H1 (cell line): Measurements from ENCODE around the gene ACSL3. TPM values are rescaled to one million over a fixed set of nuclear protein-coding genes. Genes with fewer than 3 reads are reported as not detected.

Experiments used
- CTCF ChIA-PET: fragments of 300-600 bp; sonication (Branson Sonifier 250); formaldehyde crosslinking; loops from one replicate; lab custom pipeline; 2021; ENCODE audit not compliant: partially characterized antibody; lab: Charles Lee
- POLR2A ChIA-PET: fragments of 300-600 bp; sonication (Branson Sonifier 250); formaldehyde crosslinking; loops from one replicate; lab custom pipeline; 2021; ENCODE audit warnings: inconsistent platforms; ENCODE audit not compliant: partially characterized antibody; lab: Charles Lee
- DNase-seq, 2 experiments: peaks; one replicate each; pipeline versions ENCODE4 v3.0.0 to v3.0.0-alpha.2; 2010 to 2022; ENCODE audit warnings: low spot score in 2 of 2, low read depth in 1 of 2, mixed read lengths in 1 of 2
- FAIRE-seq: peaks from 2 replicates; lab custom pipeline; 2011; peaks lifted over from hg19 to GRCh38; lab: Jason Lieb, UNC
- H2AFZ ChIP-seq: 2 replicates; pipeline ENCODE4 v1.8.1; 2012; ENCODE audit warnings: low read length, inconsistent platforms
- H2AK5ac ChIP-seq: 2 replicates; pipeline ENCODE4 v1.6.1; 2013; ENCODE audit warnings: low read depth, low read length
- H2BK120ac ChIP-seq: replicated peaks from 2 replicates; pipeline ENCODE3; 2013; ENCODE audit warnings: low read depth, low read length, inconsistent platforms
- H2BK12ac ChIP-seq: 2 replicates; pipeline ENCODE4 v1.6.1; 2013; ENCODE audit warnings: low read depth, low read length
- H2BK15ac ChIP-seq: 2 replicates; pipeline ENCODE4 v1.6.1; 2013; ENCODE audit warnings: low read length
- H2BK20ac ChIP-seq: 2 replicates; pipeline ENCODE4 v1.6.1; 2013; ENCODE audit warnings: low read length
- H2BK5ac ChIP-seq: 2 replicates; pipeline ENCODE4 v1.6.1; 2013; ENCODE audit warnings: low read depth, low read length
- H3K14ac ChIP-seq: 2 replicates; pipeline ENCODE4 v1.6.1; 2013; ENCODE audit warnings: inconsistent platforms; ENCODE audit not compliant: insufficient read length
- H3K18ac ChIP-seq: 2 replicates; pipeline ENCODE4 v1.6.1; 2013; ENCODE audit warnings: low read length; ENCODE audit errors: extremely low read depth
- H3K23ac ChIP-seq: 2 replicates; pipeline ENCODE4 v1.6.1; 2013; ENCODE audit warnings: inconsistent platforms; ENCODE audit not compliant: insufficient read length
- H3K23me2 ChIP-seq: 2 replicates; pipeline ENCODE4 v1.6.1; 2013; ENCODE audit warnings: low read depth, low read length
- H3K27ac ChIP-seq: 2 replicates; pipeline ENCODE4 v1.6.1; 2011; ENCODE audit warnings: low read depth, low read length, inconsistent platforms
- H3K27me3 ChIP-seq, 4 experiments: replicated peaks in 1 of 4; 1 replicate in 1 of 4; 2 replicates in 3 of 4; pipeline versions ENCODE4 v1.6.1 to v1.8.1; 2011 to 2013; ENCODE audit warnings: low read length in 3 of 4, mild to moderate bottlenecking in 3 of 4, inconsistent platforms in 2 of 4, mixed read lengths in 2 of 4, moderate library complexity in 1 of 4; ENCODE audit not compliant: control insufficient read depth in 3 of 4, insufficient read depth in 3 of 4; ENCODE audit errors: extremely low read depth in 1 of 4
- H3K36me3 ChIP-seq, 4 experiments: 2 replicates each; pipeline versions ENCODE4 v1.6.1 to v1.8.1; 2011 to 2013; ENCODE audit warnings: mild to moderate bottlenecking in 4 of 4, low read length in 3 of 4, moderate library complexity in 2 of 4, control low read depth in 1 of 4, inconsistent platforms in 1 of 4; ENCODE audit not compliant: insufficient read depth in 4 of 4, control insufficient read depth in 2 of 4
- H3K4ac ChIP-seq: replicated peaks from 2 replicates; pipeline ENCODE3; 2013; ENCODE audit warnings: low read length, low read depth, mixed read lengths, inconsistent platforms; ENCODE audit not compliant: insufficient read length
- H3K4me1 ChIP-seq, 4 experiments: replicated peaks in 1 of 4; 1 replicate in 1 of 4; 2 replicates in 3 of 4; pipeline versions ENCODE4 v1.6.1 to v1.8.1; 2011 to 2013; ENCODE audit warnings: low read length in 3 of 4, inconsistent platforms in 2 of 4, mixed read lengths in 1 of 4; ENCODE audit not compliant: insufficient read depth in 4 of 4, control insufficient read depth in 3 of 4
- H3K4me2 ChIP-seq, 2 experiments: 2 replicates each; pipeline versions ENCODE4 v1.6.1 to v1.8.1; 2011 to 2013; ENCODE audit warnings: low read depth in 2 of 2, low read length in 2 of 2, control low read depth in 1 of 2, inconsistent platforms in 1 of 2, mild to moderate bottlenecking in 1 of 2; ENCODE audit not compliant: insufficient read depth in 1 of 2
- H3K4me3 ChIP-seq, 4 experiments: fragments of 200-600, 300-600 bp in 1 of 4; sonication (generic), shearing (Covaris generic), sonication (Bioruptor Twin) in 1 of 4; 2 replicates each; pipeline versions ENCODE4 v1.5.1 to v1.8.1; 2011 to 2016; ENCODE audit warnings: low read length in 4 of 4, low read depth in 3 of 4, control low read depth in 2 of 4, inconsistent platforms in 2 of 4, mild to moderate bottlenecking in 2 of 4, mixed read lengths in 1 of 4, moderate library complexity in 1 of 4; ENCODE audit not compliant: insufficient read depth in 2 of 4; ENCODE audit errors: extremely low read depth in 1 of 4
- H3K56ac ChIP-seq: replicated peaks from 2 replicates; pipeline ENCODE3; 2013; ENCODE audit warnings: low read depth, mild to moderate bottlenecking, mixed read lengths, low read length, inconsistent platforms; ENCODE audit not compliant: insufficient read length
- H3K79me1 ChIP-seq: 2 replicates; pipeline ENCODE4 v1.6.1; 2013; ENCODE audit warnings: low read depth, low read length, control low read depth
- H3K79me2 ChIP-seq, 2 experiments: 2 replicates each; pipeline versions ENCODE4 v1.6.1 to v1.8.1; 2012 to 2013; ENCODE audit warnings: low read length in 2 of 2, mild to moderate bottlenecking in 2 of 2, inconsistent platforms in 1 of 2; ENCODE audit not compliant: insufficient read depth in 2 of 2, control insufficient read depth in 1 of 2
- H3K9ac ChIP-seq, 4 experiments: replicated peaks in 1 of 4; 1 replicate in 1 of 4; 2 replicates in 3 of 4; pipeline versions ENCODE4 v1.6.1 to v1.8.1; 2011 to 2013; ENCODE audit warnings: low read depth in 3 of 4, low read length in 3 of 4, control low read depth in 2 of 4, mild to moderate bottlenecking in 2 of 4, moderate library complexity in 2 of 4, inconsistent platforms in 1 of 4; ENCODE audit errors: extremely low read depth in 1 of 4
- H3K9me3 ChIP-seq, 2 experiments: 2 replicates each; pipeline versions ENCODE4 v1.6.1 to v1.8.1; 2012 to 2013; ENCODE audit warnings: mild to moderate bottlenecking in 2 of 2, moderate library complexity in 2 of 2, control low read depth in 1 of 2, inconsistent platforms in 1 of 2, low read depth in 1 of 2, low read length in 1 of 2, mixed read lengths in 1 of 2; ENCODE audit not compliant: insufficient read depth in 2 of 2
- H4K20me1 ChIP-seq, 2 experiments: replicated peaks in 1 of 2; 2 replicates each; pipeline versions ENCODE3 to v1.8.1; 2011 to 2013; ENCODE audit warnings: inconsistent platforms in 2 of 2, low read length in 2 of 2, mild to moderate bottlenecking in 1 of 2; ENCODE audit not compliant: insufficient read depth in 2 of 2, control insufficient read depth in 1 of 2
- H4K5ac ChIP-seq: 2 replicates; pipeline ENCODE4 v1.6.1; 2013; ENCODE audit warnings: low read length, low read depth, mixed read lengths, inconsistent platforms; ENCODE audit not compliant: insufficient read length
- H4K8ac ChIP-seq: 2 replicates; pipeline ENCODE4 v1.8.0; 2013; ENCODE audit warnings: mild to moderate bottlenecking, moderate library complexity, low read length, inconsistent platforms; ENCODE audit not compliant: insufficient read depth; ENCODE audit errors: extremely low read depth
- H4K91ac ChIP-seq: replicated peaks from 2 replicates; pipeline ENCODE3; 2013; ENCODE audit warnings: low read length, mixed read lengths, inconsistent platforms; ENCODE audit not compliant: insufficient read length
- BCL11A ChIP-seq, 2 experiments: IDR thresholded peaks; one replicate each; pipeline ENCODE4 v1.6.1; 2011; ENCODE audit warnings: low read depth in 2 of 2, low read length in 2 of 2, mild to moderate bottlenecking in 2 of 2
- CBX5 ChIP-seq: fragments of 300-800, 300-1000 bp; sonication (generic); IDR thresholded peaks from 2 replicates; pipeline ENCODE4 v1.7.1; 2016; ENCODE audit warnings: antibody characterized with exemption, low read length, low read depth
- CEBPB ChIP-seq: IDR thresholded peaks from 2 replicates; pipeline ENCODE4 v1.6.1; 2012; ENCODE audit warnings: low read depth, low read length
- GTF2F1 ChIP-seq: IDR thresholded peaks from 2 replicates; pipeline ENCODE4 v1.6.1; 2012; ENCODE audit warnings: low read depth, low read length, improper control_type of control experiment, borderline replicate concordance
- JUN ChIP-seq: IDR thresholded peaks from 2 replicates; pipeline ENCODE4 v1.6.1; 2011; ENCODE audit warnings: low read depth, mild to moderate bottlenecking, improper control_type of control experiment, low read length
- JUND ChIP-seq: IDR thresholded peaks from 2 replicates; pipeline ENCODE4 v1.6.1; 2011; ENCODE audit warnings: mild to moderate bottlenecking, improper control_type of control experiment, low read length
- MAX ChIP-seq: IDR thresholded peaks from 2 replicates; pipeline ENCODE4 v1.6.1; 2012; ENCODE audit warnings: inconsistent platforms
- POLR2AphosphoS5 ChIP-seq: IDR thresholded peaks from 2 replicates; pipeline ENCODE4 v1.6.1; 2011; ENCODE audit warnings: low read depth, low read length
- RAD21 ChIP-seq, 2 experiments: IDR thresholded peaks in 1 of 2; conservative IDR thresholded peaks in 1 of 2; 2 replicates each; pipeline ENCODE4 v1.6.1; 2011; ENCODE audit warnings: low read depth in 2 of 2, low read length in 2 of 2, improper control_type of control experiment in 1 of 2, inconsistent platforms in 1 of 2, mild to moderate bottlenecking in 1 of 2, moderate library complexity in 1 of 2
- RBBP5 ChIP-seq: IDR thresholded peaks from 2 replicates; pipeline ENCODE4 v1.7.1; 2012; ENCODE audit warnings: low read depth, mild to moderate bottlenecking, inconsistent platforms, low read length, moderate library complexity, borderline replicate concordance
- SP1 ChIP-seq: IDR thresholded peaks from 2 replicates; pipeline ENCODE4 v1.6.1; 2011; ENCODE audit warnings: low read depth, low read length
- TBP ChIP-seq: IDR thresholded peaks from 2 replicates; pipeline ENCODE4 v1.6.1; 2011; ENCODE audit warnings: low read depth, low read length, improper control_type of control experiment
- WGBS, 2 experiments: shearing (Covaris generic) in 1 of 2; methylation state at CpG; one replicate each; pipeline versions ENCODE4 v1.1.6 to v1.1.7; 2013 to 2015; ENCODE audit warnings: low lambda C conversion rate in 2 of 2, mixed read lengths in 2 of 2, inconsistent platforms in 1 of 2, low coverage in 1 of 2, missing lambda C conversion rate in 1 of 2; ENCODE audit not compliant: insufficient replicate concordance in 2 of 2, insufficient coverage in 1 of 2, insufficient read length in 1 of 2; ENCODE audit errors: extremely low coverage in 1 of 2, missing lambda C conversion rate in 1 of 2; 5-methylcytosine and 5-hydroxymethylcytosine counted together
- polyA plus RNA-seq, 7 experiments: library from polyadenylated mRNA; depleted of rRNA in 3 of 7; stranded (reverse) in 5 of 7; unstranded in 2 of 7; fragments of >200 nt in 5 of 7; fragments of 200-250 nt in 2 of 7; gene quantifications; 1 replicate in 5 of 7; 2 replicates in 1 of 7; 4 replicates in 1 of 7; pipeline versions ENCODE4 v1.2.1 to v1.2.3, GENCODE V29; 2011 to 2013; ENCODE audit warnings: missing spikeins in 2 of 7, mixed read lengths in 2 of 7
- total RNA-seq: library from RNA; stranded (reverse); fragmentation: NEBNext Ultra II Directional; extraction: Animal tissue kit (Norgen Biotek cat#: 25700); gene quantifications from 2 replicates; pipeline ENCODE4 v1.2.1, GENCODE V29; 2021

ACSL3 gene
- total and polyA plus RNA-seq, 2 of the 8 experiments (the other 6 are each of a cell fraction or from before 2014, with no cell fraction given): 37.5 to 98.1 TPM

DNA sequence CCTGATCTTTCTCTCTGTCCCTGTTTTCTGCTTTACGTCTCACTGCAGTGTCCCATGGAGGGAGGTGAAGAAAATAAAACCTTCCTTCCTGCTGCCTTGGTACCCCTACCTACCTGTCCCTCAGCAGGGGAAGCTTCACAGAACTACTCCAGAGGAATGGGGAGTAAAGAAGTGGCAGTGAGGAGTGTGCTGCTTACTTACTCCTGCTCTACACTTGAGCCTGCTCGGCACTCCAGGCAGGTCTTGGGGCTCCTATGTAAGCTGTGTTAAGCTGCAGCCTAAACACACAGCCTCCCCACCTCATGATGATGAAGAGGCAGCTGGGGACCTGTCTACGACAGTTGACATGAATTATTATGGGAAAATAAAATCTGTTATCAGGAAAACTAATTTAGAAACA lies 72.6 kb downstream of the ACSL3 start:
- H4K20me1 ChIP-seq: peaks cover 0 to 1% of the 10 kb centered on the region in 2 experiments
- H2BK5ac ChIP-seq: no peak overlapping the region
- no peaks in the 10 kb centered on the region; the same call in 1 of the 2 replicates for H3K79me1 ChIP-seq
- no peak overlapping the region for H2AK5ac ChIP-seq
- FAIRE-seq (no peak), DNase-seq (no peak)
- H3K14ac ChIP-seq: no peak overlapping the region
- no peak overlapping the region for H4K91ac ChIP-seq
- no peaks in the 10 kb centered on the region for H3K23me2 ChIP-seq
- no peak overlapping the region for H3K9ac ChIP-seq
- no peak overlapping the region for H2BK12ac ChIP-seq
- H2BK15ac ChIP-seq: no peak overlapping the region
- no peak overlapping the region for H3K56ac ChIP-seq
- H3K27me3 ChIP-seq: no peaks in the 10 kb centered on the region
- H3K18ac ChIP-seq: no peak overlapping the region
- H4K8ac ChIP-seq: no peak overlapping the region
- H3K27ac ChIP-seq: no peak overlapping the region
- no peak overlapping the region for H2AFZ ChIP-seq
- no peak overlapping the region for H3K4me3 ChIP-seq
- H3K4ac ChIP-seq: no peak overlapping the region
- 86% methylated on average over 3 of the region's 3 CpGs; no CpG with 5 or more reads in 1 of the 2 experiments for WGBS, 2 experiments
- H2BK20ac ChIP-seq: no peak overlapping the region
- H3K9me3 ChIP-seq: no peaks in the 10 kb centered on the region
- no peaks in the 10 kb centered on the region for H3K79me2 ChIP-seq
- H4K5ac ChIP-seq: no peak overlapping the region
- no peak overlapping the region for H3K23ac ChIP-seq
- POLR2A ChIA-PET: no interaction called here
- TF ChIP-seq TBP (no peak), BCL11A (IDR thresholded peaks at IDR 0.05; ENCODE audit: low read depth in 2 of 2, low read length in 2 of 2) (no peak), JUN (no peak), POLR2AphosphoS5 (no peak), RBBP5 (no peak), MAX (no peak), RAD21 (IDR thresholded peaks at IDR 0.05 in 1 of 2, conservative IDR thresholded peaks at IDR 0.05 in 1 of 2; ENCODE audit: low read depth in 2 of 2, low read length in 2 of 2) (no peak), CBX5 (no peak), SP1 (no peak), CEBPB (no peak), JUND (no peak), GTF2F1 (no peak)
- CTCF ChIA-PET: no interaction called here
- no peak overlapping the region for H3K4me2 ChIP-seq
- no peak overlapping the region for H2BK120ac ChIP-seq
- H3K4me1 ChIP-seq: no peaks in the 10 kb centered on the region
- H3K36me3 ChIP-seq: peaks cover 9 to 57% (median 29%) of the 10 kb centered on the region in 4 experiments
